K562 (cell line): ENCODE results near the gene GGPS1. TPM values are rescaled to one million over a fixed set of nuclear protein-coding genes. Genes with fewer than 3 reads are reported as not detected.

ENCODE experiments used
- polyA plus RNA-seq, 8 experiments: library from polyadenylated mRNA; depleted of rRNA in 4 of 8; stranded (reverse) in 5 of 8; unstranded in 3 of 8; fragments of >200 nt; fragmentation: Nextera tagmentation in 2 of 8; fragmentation: Illumina TruSeq in 1 of 8; extraction: Ambion mirVana in 2 of 8; extraction: Trizol in 1 of 8; gene quantifications; 2 replicates each; pipeline versions ENCODE4 v1.2.1 to v1.2.3, GENCODE V29; 2011 to 2014; ENCODE audit warnings: inconsistent platforms in 1 of 8, missing spikeins in 1 of 8
- small RNA-seq: library from RNA; depleted of rRNA; stranded (forward); fragments of <200 nt; gene quantifications from one replicate; pipeline ENCODE3, GENCODE V24; 2014
- total RNA-seq, 7 experiments: library from RNA; depleted of rRNA in 6 of 7; stranded (reverse); fragments of >200 nt in 6 of 7; fragmentation: Illumina TruSeq in 2 of 7; extraction: Trizol in 2 of 7; gene quantifications; 2 replicates each; pipeline versions ENCODE4 v1.2.1 to v1.2.3, GENCODE V29; 2011 to 2021; ENCODE audit warnings: low replicate concordance in 1 of 7

The GGPS1 gene
- total and polyA plus RNA-seq, 9 of the 15 experiments (the other 6 are each of a cell fraction or from before 2014, with no cell fraction given) = 18.8 to 104 (median 56.3) TPM

Small RNA genes lying within 50 kb of the gene (small RNA-seq; reads per million reads assigned to genes)
- gene AL391994.1 = not detected

Other genes starting within 250 kb of the GGPS1 start
- gene TOMM20, start 199.7 kb upstream of the GGPS1 start, total RNA-seq (2014; rRNA removed) = 136 and 154 TPM in 2 replicates
- 165 and 211 TPM in 2 replicates for gene TOMM20, start 199.7 kb upstream of the GGPS1 start, total RNA-seq (2014; rRNA removed; fragmentation: Illumina TruSeq; extraction: Trizol)
- 124 and 131 TPM in 2 replicates for gene TOMM20, start 199.7 kb upstream of the GGPS1 start, total RNA-seq (2015; rRNA removed; fragmentation: Illumina TruSeq; extraction: Trizol)
- gene TOMM20, start 199.7 kb upstream of the GGPS1 start, total RNA-seq (2021) = 222 and 252 TPM in 2 replicates
- 334 and 469 TPM in 2 replicates for gene TOMM20, start 199.7 kb upstream of the GGPS1 start, polyA plus RNA-seq (2011; rRNA removed)
- gene TOMM20, start 199.7 kb upstream of the GGPS1 start, polyA plus RNA-seq (2014; fragmentation: Illumina TruSeq; extraction: Trizol) = 231 and 254 TPM in 2 replicates
- 100 to 1,000 TPM in 1 of 2 experiments, 10 to 100 TPM in 1; 70.6 to 102 TPM for gene TOMM20, start 199.7 kb upstream of the GGPS1 start, polyA plus RNA-seq (2014; fragmentation: Nextera tagmentation; extraction: Ambion mirVana)
- 159 and 165 TPM in 2 replicates for gene TOMM20, start 199.7 kb upstream of the GGPS1 start, polyA plus RNA-seq (2014; rRNA removed)
- 96.6 and 98.2 TPM in 2 replicates for gene RBM34, start 167.3 kb upstream of the GGPS1 start, total RNA-seq (2014; rRNA removed)
- gene RBM34, start 167.3 kb upstream of the GGPS1 start, total RNA-seq (2014; rRNA removed; fragmentation: Illumina TruSeq; extraction: Trizol) = 135 and 160 TPM in 2 replicates
- gene RBM34, start 167.3 kb upstream of the GGPS1 start, total RNA-seq (2015; rRNA removed; fragmentation: Illumina TruSeq; extraction: Trizol) = 154 and 162 TPM in 2 replicates
- 116 and 118 TPM in 2 replicates for gene RBM34, start 167.3 kb upstream of the GGPS1 start, total RNA-seq (2021)
- 57.7 and 64.0 TPM in 2 replicates for gene RBM34, start 167.3 kb upstream of the GGPS1 start, polyA plus RNA-seq (2011; rRNA removed)
- gene RBM34, start 167.3 kb upstream of the GGPS1 start, polyA plus RNA-seq (2014; fragmentation: Illumina TruSeq; extraction: Trizol) = 145 and 178 TPM in 2 replicates
- 100 to 1,000 TPM; 116 to 141 TPM for gene RBM34, start 167.3 kb upstream of the GGPS1 start, polyA plus RNA-seq (2014; fragmentation: Nextera tagmentation; extraction: Ambion mirVana)
- 99.9 and 124 TPM in 2 replicates for gene RBM34, start 167.3 kb upstream of the GGPS1 start, polyA plus RNA-seq (2014; rRNA removed)
- gene ARID4B, start 391 bp upstream of the GGPS1 start, total RNA-seq (2014; rRNA removed) = 23.6 and 37.2 TPM in 2 replicates
- 37.9 and 42.9 TPM in 2 replicates for gene ARID4B, start 391 bp upstream of the GGPS1 start, total RNA-seq (2014; rRNA removed; fragmentation: Illumina TruSeq; extraction: Trizol)
- 33.3 and 38.9 TPM in 2 replicates for gene ARID4B, start 391 bp upstream of the GGPS1 start, total RNA-seq (2015; rRNA removed; fragmentation: Illumina TruSeq; extraction: Trizol)
- 24.2 and 24.4 TPM in 2 replicates for gene ARID4B, start 391 bp upstream of the GGPS1 start, total RNA-seq (2021)
- 12.3 and 17.7 TPM in 2 replicates for gene ARID4B, start 391 bp upstream of the GGPS1 start, polyA plus RNA-seq (2011; rRNA removed)
- gene ARID4B, start 391 bp upstream of the GGPS1 start, polyA plus RNA-seq (2014; fragmentation: Illumina TruSeq; extraction: Trizol) = 16.9 and 18.5 TPM in 2 replicates
- 10 to 100 TPM in 1 of 2 experiments, 1 to 10 TPM in 1; 8.4 to 11.8 TPM for gene ARID4B, start 391 bp upstream of the GGPS1 start, polyA plus RNA-seq (2014; fragmentation: Nextera tagmentation; extraction: Ambion mirVana)
- gene ARID4B, start 391 bp upstream of the GGPS1 start, polyA plus RNA-seq (2014; rRNA removed) = 13.1 and 14.3 TPM in 2 replicates
- gene TBCE, start 38.9 kb downstream of the GGPS1 start, total RNA-seq (2014; rRNA removed) = 60.0 and 63.6 TPM in 2 replicates
- 92.1 and 99.9 TPM in 2 replicates for gene TBCE, start 38.9 kb downstream of the GGPS1 start, total RNA-seq (2014; rRNA removed; fragmentation: Illumina TruSeq; extraction: Trizol)
- gene TBCE, start 38.9 kb downstream of the GGPS1 start, total RNA-seq (2015; rRNA removed; fragmentation: Illumina TruSeq; extraction: Trizol) = 78.3 and 87.9 TPM in 2 replicates
- 52.6 and 65.2 TPM in 2 replicates for gene TBCE, start 38.9 kb downstream of the GGPS1 start, total RNA-seq (2021)
- gene TBCE, start 38.9 kb downstream of the GGPS1 start, polyA plus RNA-seq (2011; rRNA removed) = 61.7 and 87.9 TPM in 2 replicates
- gene TBCE, start 38.9 kb downstream of the GGPS1 start, polyA plus RNA-seq (2014; fragmentation: Illumina TruSeq; extraction: Trizol) = 68.8 and 81.8 TPM in 2 replicates
- gene TBCE, start 38.9 kb downstream of the GGPS1 start, polyA plus RNA-seq (2014; fragmentation: Nextera tagmentation; extraction: Ambion mirVana) = 10 to 100 TPM; 59.0 to 89.8 TPM
- 79.5 and 82.1 TPM in 2 replicates for gene TBCE, start 38.9 kb downstream of the GGPS1 start, polyA plus RNA-seq (2014; rRNA removed)
- gene B3GALNT2, start 175.9 kb downstream of the GGPS1 start, total RNA-seq (2014; rRNA removed) = 20.7 and 23.9 TPM in 2 replicates
- 31.7 and 33.7 TPM in 2 replicates for gene B3GALNT2, start 175.9 kb downstream of the GGPS1 start, total RNA-seq (2014; rRNA removed; fragmentation: Illumina TruSeq; extraction: Trizol)
- gene B3GALNT2, start 175.9 kb downstream of the GGPS1 start, total RNA-seq (2015; rRNA removed; fragmentation: Illumina TruSeq; extraction: Trizol) = 25.4 and 27.3 TPM in 2 replicates
- 22.9 and 23.7 TPM in 2 replicates for gene B3GALNT2, start 175.9 kb downstream of the GGPS1 start, total RNA-seq (2021)
- 26.6 and 27.4 TPM in 2 replicates for gene B3GALNT2, start 175.9 kb downstream of the GGPS1 start, polyA plus RNA-seq (2011; rRNA removed)
- gene B3GALNT2, start 175.9 kb downstream of the GGPS1 start, polyA plus RNA-seq (2014; fragmentation: Illumina TruSeq; extraction: Trizol) = 16.1 and 18.8 TPM in 2 replicates
- 1 to 10 TPM; 2.0 to 2.7 TPM for gene B3GALNT2, start 175.9 kb downstream of the GGPS1 start, polyA plus RNA-seq (2014; fragmentation: Nextera tagmentation; extraction: Ambion mirVana)
- gene B3GALNT2, start 175.9 kb downstream of the GGPS1 start, polyA plus RNA-seq (2014; rRNA removed) = 15.0 and 16.0 TPM in 2 replicates